CD8-positive, alpha-beta memory T cell (primary cell): ENCODE measurements around the gene SH3GL3. TPM values are rescaled to one million over a fixed set of nuclear protein-coding genes. Genes with fewer than 3 reads are reported as not detected.

Experiments
- CTCF ChIA-PET: fragments of 350-600 bp; sonication (Branson Sonifier 250); formaldehyde crosslinking; loops from one replicate; lab custom pipeline; 2021; ENCODE audit warnings: antibody characterized with exemption; lab: Charles Lee
- POLR2A ChIA-PET: fragments of 350-600 bp; sonication (Branson Sonifier 250); formaldehyde crosslinking; loops from one replicate; lab custom pipeline; 2021; ENCODE audit warnings: antibody characterized with exemption; lab: Charles Lee
- DNase-seq, 5 donors: peaks; one replicate each; pipeline versions ENCODE4 v3.0.0 to v3.0.0-alpha.2; 2020 to 2022; ENCODE audit warnings: mixed read lengths in 1 of 5
- H3K27ac ChIP-seq: one replicate; pipeline ENCODE4 v1.7.0; 2013; ENCODE audit warnings: low read depth, mild to moderate bottlenecking, low read length, moderate library complexity
- H3K27me3 ChIP-seq: 2 replicates; pipeline ENCODE4 v1.7.0; 2013; ENCODE audit warnings: low read length, mild to moderate bottlenecking; ENCODE audit not compliant: insufficient read depth, poor library complexity, severe bottlenecking
- H3K36me3 ChIP-seq: 2 replicates; pipeline ENCODE4 v1.7.0; 2013; ENCODE audit warnings: mild to moderate bottlenecking, low read length, moderate library complexity; ENCODE audit not compliant: insufficient read depth
- H3K4me1 ChIP-seq: 2 replicates; pipeline ENCODE4 v1.7.0; 2013; ENCODE audit warnings: mild to moderate bottlenecking, low read length, moderate library complexity; ENCODE audit not compliant: insufficient read depth
- H3K4me3 ChIP-seq: 2 replicates; pipeline ENCODE4 v1.7.0; 2013; ENCODE audit warnings: mild to moderate bottlenecking, low read length
- H3K9me3 ChIP-seq: 2 replicates; pipeline ENCODE4 v1.7.0; 2013; ENCODE audit warnings: mild to moderate bottlenecking, low read length
- H3K27ac Mint-ChIP-seq, 8 donors: one replicate each; pipeline ENCODE4 v1.8.0; 2020 to 2021; ENCODE audit warnings: mixed read lengths in 8 of 8, mild to moderate bottlenecking in 6 of 8, inconsistent platforms in 3 of 8, moderate library complexity in 3 of 8
- H3K27me3 Mint-ChIP-seq, 2 donors: one replicate each; pipeline ENCODE4 v1.8.0; 2020 to 2021; ENCODE audit warnings: mixed read lengths in 2 of 2, mild to moderate bottlenecking in 1 of 2, moderate library complexity in 1 of 2
- H3K36me3 Mint-ChIP-seq, 3 donors: one replicate each; pipeline ENCODE4 v1.8.0; 2020 to 2021; ENCODE audit warnings: mixed read lengths in 3 of 3, inconsistent platforms in 1 of 3, mild to moderate bottlenecking in 1 of 3
- H3K4me1 Mint-ChIP-seq, 3 donors: one replicate each; pipeline ENCODE4 v1.8.0; 2020 to 2021; ENCODE audit warnings: mixed read lengths in 3 of 3, inconsistent platforms in 1 of 3, mild to moderate bottlenecking in 1 of 3
- H3K4me3 Mint-ChIP-seq, 7 donors: one replicate each; pipeline ENCODE4 v1.8.0; 2020 to 2021; ENCODE audit warnings: mixed read lengths in 7 of 7, mild to moderate bottlenecking in 6 of 7, moderate library complexity in 4 of 7, inconsistent platforms in 2 of 7
- H3K9me3 Mint-ChIP-seq, 5 donors: one replicate each; pipeline ENCODE4 v1.8.0; 2020 to 2022; ENCODE audit warnings: mixed read lengths in 5 of 5, mild to moderate bottlenecking in 3 of 5, moderate library complexity in 2 of 5, inconsistent platforms in 1 of 5
- polyA plus RNA-seq: library from polyadenylated mRNA; unstranded; fragments of 300-500 nt; fragmentation: Illumina TruSeq; gene quantifications from one replicate; pipeline ENCODE4 v1.2.3, GENCODE V29; 2021
- total RNA-seq, 2 experiments: library from RNA; stranded (reverse); gene quantifications; one replicate each; pipeline ENCODE4 v1.2.3, GENCODE V29; 2021

Gene SH3GL3
- total and polyA plus RNA-seq, 3 experiments from 2014 or later, result not detected

DNA sequence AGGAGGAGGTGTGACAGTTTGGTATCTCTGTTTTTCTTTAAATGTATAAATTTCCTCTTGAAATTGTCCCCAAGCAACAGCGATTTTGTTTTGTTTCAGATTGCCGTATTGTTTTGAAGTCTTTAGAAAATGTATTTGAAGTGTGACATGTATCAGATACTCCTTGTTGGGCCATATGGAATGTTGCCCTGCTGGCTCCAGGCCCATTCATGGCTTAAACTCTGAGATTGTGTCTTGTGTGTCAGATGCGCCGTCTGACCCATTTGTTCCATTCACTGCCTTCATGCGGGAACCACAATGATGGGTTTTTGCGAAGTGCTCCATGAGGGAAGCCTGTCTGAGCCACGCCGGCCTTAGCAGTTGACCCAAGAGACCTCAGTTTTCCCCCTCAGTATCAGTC lies 131.6 kb downstream of the SH3GL3 start:
- no peak overlapping the region for H3K27ac Mint-ChIP-seq
- Histone ChIP-seq H3K27ac (no peak overlapping the region), H3K9me3 (no peaks in the 10 kb centered on the region), H3K4me1 (no peaks in the 10 kb centered on the region), H3K4me3 (no peak overlapping the region), H3K27me3 (no peaks in the 10 kb centered on the region), H3K36me3 (no peaks in the 10 kb centered on the region)
- ChIA-PET POLR2A (no interaction called here), CTCF (no interaction called here)
- no peaks in the 10 kb centered on the region for H3K36me3 Mint-ChIP-seq
- no peak for DNase-seq
- H3K4me3 Mint-ChIP-seq, result no peak overlapping the region
- no peaks in the 10 kb centered on the region for H3K4me1 Mint-ChIP-seq
- H3K9me3 Mint-ChIP-seq, result peaks cover 0 to 4% (median 0%) of the 10 kb centered on the region in 5 donors
- peaks cover 0 to 5% of the 10 kb centered on the region in 2 donors for H3K27me3 Mint-ChIP-seq

DNA sequence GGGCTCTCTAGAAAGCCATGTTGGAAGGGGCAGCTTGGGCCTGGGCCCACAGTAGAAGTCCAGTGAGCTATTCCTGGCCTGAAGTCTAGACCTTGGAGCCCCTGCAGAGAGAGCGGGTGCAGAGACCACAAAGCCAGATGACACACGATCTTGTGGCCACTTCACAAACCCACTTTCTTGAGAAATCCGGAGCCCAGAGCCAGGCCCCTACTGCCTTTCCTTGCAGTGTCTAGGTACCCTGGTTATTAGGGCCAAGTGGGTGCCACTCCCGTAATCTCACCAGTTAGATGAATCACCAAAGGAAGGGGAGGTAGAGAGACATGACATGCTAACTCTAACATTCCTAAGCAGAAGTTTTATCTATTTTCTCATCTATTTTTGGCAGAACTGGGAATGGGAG lies 134.2 kb downstream of the SH3GL3 start:
- no peak overlapping the region for H3K4me3 Mint-ChIP-seq
- H3K36me3 Mint-ChIP-seq, result no peaks in the 10 kb centered on the region
- H3K9me3 Mint-ChIP-seq, result peaks cover 0 to 4% (median 0%) of the 10 kb centered on the region in 5 donors
- H3K27me3 ChIP-seq, result no peaks in the 10 kb centered on the region
- H3K27me3 Mint-ChIP-seq, result peaks cover 0 to 5% of the 10 kb centered on the region in 2 donors
- no peak overlapping the region for H3K27ac Mint-ChIP-seq
- ChIA-PET POLR2A (no interaction called here), CTCF (no interaction called here)
- no peak overlapping the region for H3K4me3 ChIP-seq
- H3K36me3 ChIP-seq, result no peaks in the 10 kb centered on the region
- no peak for DNase-seq
- H3K9me3 ChIP-seq, result no peaks in the 10 kb centered on the region
- H3K4me1 ChIP-seq, result no peaks in the 10 kb centered on the region
- no peak overlapping the region for H3K27ac ChIP-seq
- no peaks in the 10 kb centered on the region for H3K4me1 Mint-ChIP-seq

DNA sequence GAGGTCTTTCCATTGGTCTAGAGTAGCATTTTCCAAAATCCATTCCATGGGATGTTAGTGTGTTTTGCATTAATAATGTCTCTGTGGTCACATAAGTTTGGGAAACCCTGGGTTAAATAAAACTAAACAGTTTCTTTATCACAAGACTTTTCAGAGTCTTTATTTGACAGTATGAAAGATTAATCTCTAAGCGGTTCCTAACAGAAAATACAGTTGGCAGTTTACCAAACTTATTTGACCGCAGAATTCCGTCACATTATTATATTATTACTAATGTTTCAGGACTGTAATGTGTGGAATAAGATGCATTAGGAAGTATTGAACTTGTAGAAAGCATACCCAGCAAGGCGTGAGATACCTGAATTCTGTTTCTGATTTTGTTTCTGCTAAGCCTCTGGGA lies 135.2 kb downstream of the SH3GL3 start:
- no peak overlapping the region for H3K4me3 Mint-ChIP-seq
- Histone ChIP-seq H3K27ac (no peak overlapping the region), H3K27me3 (no peaks in the 10 kb centered on the region), H3K4me1 (no peaks in the 10 kb centered on the region), H3K36me3 (no peaks in the 10 kb centered on the region), H3K4me3 (no peak overlapping the region), H3K9me3 (no peaks in the 10 kb centered on the region)
- ChIA-PET POLR2A (no interaction called here), CTCF (no interaction called here)
- H3K9me3 Mint-ChIP-seq, result peaks cover 0 to 4% (median 0%) of the 10 kb centered on the region in 5 donors
- H3K27ac Mint-ChIP-seq, result no peak overlapping the region
- no peaks in the 10 kb centered on the region for H3K4me1 Mint-ChIP-seq
- no peak for DNase-seq
- peaks cover 0 to 5% of the 10 kb centered on the region in 2 donors for H3K27me3 Mint-ChIP-seq
- H3K36me3 Mint-ChIP-seq, result no peaks in the 10 kb centered on the region

DNA sequence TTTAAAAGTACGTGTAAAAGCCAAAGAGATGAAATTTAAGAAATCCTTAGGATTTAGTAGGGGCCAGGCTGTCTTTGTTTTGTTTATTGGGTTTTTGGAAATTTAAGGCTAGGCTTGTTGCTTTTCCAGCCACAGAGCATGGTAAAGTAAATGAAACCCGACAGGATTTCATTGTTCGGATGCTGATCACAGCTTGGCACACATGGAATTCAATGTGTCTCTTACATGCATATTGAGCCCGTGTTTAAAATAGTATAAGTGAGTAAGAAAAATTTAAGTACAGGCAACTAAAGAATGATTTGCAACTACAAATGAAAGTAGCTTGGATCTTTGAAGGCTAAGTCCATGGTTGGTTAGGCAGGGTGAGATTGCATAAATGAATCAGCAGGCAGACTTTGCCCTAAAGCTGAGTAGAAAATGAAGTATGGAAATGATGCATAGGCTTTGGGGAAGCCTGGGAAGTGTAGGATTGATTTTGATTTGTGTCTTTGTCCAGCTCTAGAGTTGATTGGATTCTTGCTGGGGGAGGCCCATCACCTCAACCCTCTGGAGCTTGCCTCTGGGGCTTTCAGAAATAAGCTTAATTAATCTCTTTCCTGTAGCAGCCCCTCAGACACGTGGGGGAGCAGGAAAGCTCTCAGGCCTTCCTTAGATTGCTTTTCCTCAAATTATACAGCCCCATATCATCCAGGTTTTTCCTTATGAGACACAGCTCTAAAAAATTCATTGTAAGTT lies 138.6 kb downstream of the SH3GL3 start:
- H3K27me3 Mint-ChIP-seq, result no peaks in the 10 kb centered on the region
- H3K4me1 ChIP-seq, result no peaks in the 10 kb centered on the region
- no peak overlapping the region for H3K4me3 Mint-ChIP-seq
- H3K36me3 ChIP-seq, result no peaks in the 10 kb centered on the region
- H3K27me3 ChIP-seq, result no peaks in the 10 kb centered on the region
- H3K36me3 Mint-ChIP-seq, result no peaks in the 10 kb centered on the region
- no peak for DNase-seq
- H3K27ac Mint-ChIP-seq, result no peak overlapping the region
- peaks cover 0 to 4% (median 0%) of the 10 kb centered on the region in 5 donors for H3K9me3 Mint-ChIP-seq
- ChIA-PET POLR2A (no interaction called here), CTCF (no interaction called here)
- H3K4me1 Mint-ChIP-seq, result no peaks in the 10 kb centered on the region
- H3K9me3 ChIP-seq, result no peaks in the 10 kb centered on the region
- no peak overlapping the region for H3K27ac ChIP-seq
- H3K4me3 ChIP-seq, result no peak overlapping the region

DNA sequence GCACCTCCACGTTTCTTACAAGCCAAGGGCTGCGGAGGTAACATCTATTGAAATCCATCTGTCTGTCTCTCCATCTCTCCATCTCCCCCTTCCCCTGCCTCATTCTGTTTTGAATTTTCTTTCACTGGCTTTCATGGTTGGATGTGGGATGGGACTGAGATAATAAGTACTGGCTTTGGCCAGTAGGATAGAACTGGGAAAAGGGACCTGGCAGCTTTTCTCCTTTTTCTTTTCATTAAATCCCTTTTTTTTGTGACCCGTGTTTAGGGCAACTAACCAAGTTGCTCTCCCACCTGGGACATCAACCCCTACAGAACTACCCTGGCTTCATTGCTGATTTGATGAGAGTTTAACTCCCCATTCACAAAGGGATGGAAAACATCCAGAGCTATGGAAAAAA lies 139.9 kb downstream of the SH3GL3 start:
- CTCF ChIA-PET, result no interaction called here
- H3K27me3 Mint-ChIP-seq, result no peaks in the 10 kb centered on the region
- H3K36me3 Mint-ChIP-seq, result no peaks in the 10 kb centered on the region
- H3K36me3 ChIP-seq, result no peaks in the 10 kb centered on the region
- DNase-seq, result no peak
- no peaks in the 10 kb centered on the region for H3K4me1 ChIP-seq
- no peaks in the 10 kb centered on the region for H3K9me3 ChIP-seq
- peaks cover 0 to 4% (median 0%) of the 10 kb centered on the region in 5 donors for H3K9me3 Mint-ChIP-seq
- no peak overlapping the region for H3K27ac Mint-ChIP-seq
- POLR2A ChIA-PET, result no interaction called here
- no peaks in the 10 kb centered on the region for H3K4me1 Mint-ChIP-seq
- H3K4me3 ChIP-seq, result no peak overlapping the region
- no peaks in the 10 kb centered on the region for H3K27me3 ChIP-seq
- no peak overlapping the region for H3K27ac ChIP-seq
- H3K4me3 Mint-ChIP-seq, result no peak overlapping the region

DNA sequence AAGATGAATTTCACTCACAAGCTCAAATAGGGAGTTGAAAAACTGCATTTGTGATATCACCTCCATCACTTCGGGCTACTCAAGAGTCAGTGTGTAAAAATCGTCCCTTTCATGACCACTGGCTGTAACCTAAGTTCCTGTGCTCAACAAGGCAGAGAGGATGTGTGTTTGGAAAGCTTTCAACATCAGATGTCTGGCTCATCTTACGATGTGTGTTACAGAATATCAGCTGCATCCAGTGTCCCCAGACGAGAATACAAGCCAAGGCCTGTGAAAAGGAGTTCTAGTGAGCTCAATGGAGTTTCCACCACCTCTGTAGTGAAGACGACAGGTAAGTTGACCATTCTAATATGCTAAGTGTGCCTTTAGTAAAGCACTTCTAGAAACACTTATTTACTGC lies 141.3 kb downstream of the SH3GL3 start:
- H3K36me3 Mint-ChIP-seq, result no peaks in the 10 kb centered on the region
- Histone ChIP-seq H3K4me3 (no peak overlapping the region), H3K4me1 (no peaks in the 10 kb centered on the region), H3K36me3 (no peaks in the 10 kb centered on the region), H3K27me3 (no peaks in the 10 kb centered on the region), H3K9me3 (no peaks in the 10 kb centered on the region), H3K27ac (no peak overlapping the region)
- DNase-seq, result no peak
- POLR2A ChIA-PET, result no interaction called here
- CTCF ChIA-PET, result no interaction called here
- H3K9me3 Mint-ChIP-seq, result no peaks in the 10 kb centered on the region
- H3K27ac Mint-ChIP-seq, result no peak overlapping the region
- H3K4me3 Mint-ChIP-seq, result no peak overlapping the region
- no peaks in the 10 kb centered on the region for H3K4me1 Mint-ChIP-seq
- no peaks in the 10 kb centered on the region for H3K27me3 Mint-ChIP-seq

DNA sequence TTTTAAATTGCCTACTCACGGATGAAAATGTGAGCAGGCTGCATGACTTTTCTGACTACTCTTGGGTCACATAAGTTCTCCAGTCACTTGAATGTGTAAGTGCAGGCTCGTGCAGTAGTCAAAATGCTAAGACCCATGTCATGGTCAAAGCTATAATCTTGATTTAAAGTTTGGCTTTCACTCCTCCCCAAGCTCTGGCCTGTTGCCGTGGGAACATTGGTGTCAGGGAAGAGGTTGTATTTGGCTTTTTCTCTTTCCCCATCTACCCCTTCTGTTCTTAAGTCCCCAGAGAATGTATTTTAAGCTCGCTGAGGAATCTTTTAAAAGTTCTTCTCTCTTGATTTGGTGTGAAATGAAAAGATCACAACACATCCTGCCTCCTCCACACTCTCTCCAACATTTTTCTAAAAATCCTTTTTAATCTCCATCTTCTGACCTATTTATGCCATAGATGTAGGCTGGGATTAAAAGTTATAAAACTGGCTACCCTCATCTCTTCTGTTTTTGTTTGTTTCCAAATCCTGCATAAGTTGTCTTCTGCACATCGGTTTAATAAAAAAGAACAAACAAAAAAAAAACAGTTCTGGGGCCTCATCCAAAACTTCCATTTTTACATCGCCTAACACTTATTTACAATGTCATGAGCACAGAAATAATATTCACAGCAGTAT lies 145.4 kb downstream of the SH3GL3 start:
- Histone ChIP-seq H3K36me3 (no peaks in the 10 kb centered on the region), H3K4me3 (no peak overlapping the region), H3K9me3 (no peaks in the 10 kb centered on the region), H3K4me1 (no peaks in the 10 kb centered on the region), H3K27ac (no peak overlapping the region), H3K27me3 (no peaks in the 10 kb centered on the region)
- H3K9me3 Mint-ChIP-seq, result peaks cover 0 to 3% (median 0%) of the 10 kb centered on the region in 5 donors
- no peaks in the 10 kb centered on the region for H3K36me3 Mint-ChIP-seq
- no peak overlapping the region for H3K4me3 Mint-ChIP-seq
- DNase-seq, result no peak
- CTCF ChIA-PET, result no interaction called here
- H3K27ac Mint-ChIP-seq, result no peak overlapping the region
- H3K27me3 Mint-ChIP-seq, result no peaks in the 10 kb centered on the region
- no peaks in the 10 kb centered on the region for H3K4me1 Mint-ChIP-seq
- POLR2A ChIA-PET, result no interaction called here

DNA sequence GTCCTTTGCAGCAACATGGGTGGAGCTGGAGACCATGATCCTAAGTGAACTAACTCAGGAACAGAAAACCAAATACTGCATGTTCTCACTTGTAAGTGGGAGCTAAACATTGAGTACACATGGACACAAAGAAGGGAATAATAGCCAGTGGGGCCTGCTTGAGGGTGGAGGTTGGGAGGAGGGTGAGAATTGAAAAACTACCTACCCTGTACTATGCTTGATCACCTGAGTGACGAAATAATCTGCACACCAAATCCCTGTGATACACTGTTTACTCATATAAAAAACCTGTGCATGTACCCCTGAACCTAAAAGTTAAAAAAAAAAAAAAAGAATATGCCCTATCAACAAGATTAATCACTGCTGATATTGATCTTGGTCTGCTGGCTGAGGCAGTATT lies 148.1 kb downstream of the SH3GL3 start:
- Histone ChIP-seq H3K27me3 (no peaks in the 10 kb centered on the region), H3K4me3 (no peak overlapping the region), H3K9me3 (no peaks in the 10 kb centered on the region), H3K4me1 (no peaks in the 10 kb centered on the region), H3K27ac (no peak overlapping the region), H3K36me3 (no peaks in the 10 kb centered on the region)
- peaks cover 0 to 8% (median 3%) of the 10 kb centered on the region in 5 donors for H3K9me3 Mint-ChIP-seq
- H3K27ac Mint-ChIP-seq, result no peak overlapping the region
- DNase-seq, result no peak
- no peaks in the 10 kb centered on the region for H3K4me1 Mint-ChIP-seq
- H3K4me3 Mint-ChIP-seq, result no peak overlapping the region
- H3K36me3 Mint-ChIP-seq, result no peaks in the 10 kb centered on the region
- ChIA-PET POLR2A (no interaction called here), CTCF (no interaction called here)
- peaks cover 0 to 5% of the 10 kb centered on the region in 2 donors for H3K27me3 Mint-ChIP-seq
